ENCODE results near the gene GLMP. TPM values are rescaled to one million over a fixed set of nuclear protein-coding genes. Genes with fewer than 3 reads are reported as not detected.
A peak's percentile ranks its signal among the peaks of the same experiment; 100 is the strongest.
"Not testable (repeated sequence)": the region's sequence is repeated elsewhere in the genome, so short reads cannot be mapped to it uniquely, and the experiment has no call there.

GLMP gene
- polyA plus RNA-seq, 1 donor (not counting 4 experiments of a cell fraction or from before 2014, with no cell fraction given) = 12.5 TPM

- no peak overlapping the region for H3K9ac ChIP-seq (ENCODE audit: control insufficient read depth, extremely low read depth, insufficient read depth, low read length)
- FAIRE-seq = no peak
Observed at GRCh38 chr1:156336242-156336641, 40.8 kb upstream of the GLMP start.

GRCh38 chr1:156323179-156323578 lies 27.7 kb upstream of the GLMP start:
- H3K9me3 ChIP-seq (ENCODE audit: control insufficient read depth, low read depth, low read length); FAIRE-seq; DNase-seq (ENCODE audit: low read depth, low spot score); H3K9ac ChIP-seq (ENCODE audit: control insufficient read depth, extremely low read depth, insufficient read depth, low read length); H3K9me1 ChIP-seq (ENCODE audit: control insufficient read depth, extremely low read depth, insufficient read depth, low read length); H3K4me1 ChIP-seq (ENCODE audit: control insufficient read depth, extremely low read depth, insufficient read depth, low read length); H3K4me2 ChIP-seq (ENCODE audit: control insufficient read depth, extremely low read depth, insufficient read depth, low read depth, low read length); dilution Hi-C loops (cut with MboI; ENCODE audit: extremely low pct_ligation_motif_present, low sequenced_read_pairs); H3K27me3 ChIP-seq (ENCODE audit: control insufficient read depth, extremely low read depth, insufficient read depth, low read length); H4K20me1 ChIP-seq (ENCODE audit: control insufficient read depth, extremely low read depth, insufficient read depth, low read length); H3K27ac ChIP-seq (ENCODE audit: control insufficient read depth, insufficient read depth, low read length); H3K4me3 ChIP-seq (ENCODE audit: control insufficient read depth in 2 of 3, extremely low read depth in 1 of 3, insufficient read depth in 2 of 3, low read depth in 1 of 3, low read length in 3 of 3); H2AFZ ChIP-seq (ENCODE audit: control insufficient read depth, low read length): not testable (repeated sequence)
- H3K36me3 ChIP-seq (ENCODE audit: control insufficient read depth in 2 of 2, extremely low read depth in 1 of 2, insufficient read depth in 2 of 2, low read length in 2 of 2) = peaks cover 28 to 37% of the 10 kb centered on the region in 2 experiments
- H3K79me2 ChIP-seq (ENCODE audit: control insufficient read depth, insufficient read depth, low read length) = peaks cover 15% of the 10 kb centered on the region

More at GRCh38 chr1:156336242-156336641, 40.8 kb upstream of the GLMP start:
- no peak for DNase-seq (ENCODE audit: low read depth, low spot score)
- no peak for TF ChIP-seq EZH2 (IDR thresholded peaks at IDR 0.05; ENCODE audit: low read length)
- TF ChIP-seq CTCF (optimal IDR thresholded peaks at IDR 0.05 in 1 of 3, IDR thresholded peaks at IDR 0.05 in 1 of 3, conservative IDR thresholded peaks at IDR 0.05 in 1 of 3; ENCODE audit: extremely low read depth in 1 of 3, insufficient read depth in 2 of 3, low read length in 3 of 3) = peak; percentile 7 to 21 (median 9)
- no peaks in the 10 kb centered on the region for H3K9me1 ChIP-seq (ENCODE audit: control insufficient read depth, extremely low read depth, insufficient read depth, low read length)
- H4K20me1 ChIP-seq (ENCODE audit: control insufficient read depth, extremely low read depth, insufficient read depth, low read length) = no peaks in the 10 kb centered on the region
- H3K27me3 ChIP-seq (ENCODE audit: control insufficient read depth, extremely low read depth, insufficient read depth, low read length) = no peaks in the 10 kb centered on the region
- no peak overlapping the region for H2AFZ ChIP-seq (ENCODE audit: control insufficient read depth, low read length)
- H3K9me3 ChIP-seq (ENCODE audit: control insufficient read depth, low read depth, low read length) = no peaks in the 10 kb centered on the region
- dilution Hi-C loops (cut with MboI; ENCODE audit: extremely low pct_ligation_motif_present, low sequenced_read_pairs) = no loop called here
- H3K4me1 ChIP-seq (ENCODE audit: control insufficient read depth, extremely low read depth, insufficient read depth, low read length) = peaks cover 14% of the 10 kb centered on the region
- peaks cover 18 to 34% of the 10 kb centered on the region in 2 experiments for H3K36me3 ChIP-seq (ENCODE audit: control insufficient read depth in 2 of 2, extremely low read depth in 1 of 2, insufficient read depth in 2 of 2, low read length in 2 of 2)
- H3K27ac ChIP-seq (ENCODE audit: control insufficient read depth, insufficient read depth, low read length) = no peak overlapping the region
- peaks cover 56% of the 10 kb centered on the region for H3K79me2 ChIP-seq (ENCODE audit: control insufficient read depth, insufficient read depth, low read length)
- H3K4me2 ChIP-seq (ENCODE audit: control insufficient read depth, extremely low read depth, insufficient read depth, low read depth, low read length) = peak overlapping the region; percentile 87
- H3K4me3 ChIP-seq (ENCODE audit: control insufficient read depth in 2 of 3, extremely low read depth in 1 of 3, insufficient read depth in 2 of 3, low read depth in 1 of 3, low read length in 3 of 3) = peak overlapping the region; percentile 72 to 100 (median 99)

DNA sequence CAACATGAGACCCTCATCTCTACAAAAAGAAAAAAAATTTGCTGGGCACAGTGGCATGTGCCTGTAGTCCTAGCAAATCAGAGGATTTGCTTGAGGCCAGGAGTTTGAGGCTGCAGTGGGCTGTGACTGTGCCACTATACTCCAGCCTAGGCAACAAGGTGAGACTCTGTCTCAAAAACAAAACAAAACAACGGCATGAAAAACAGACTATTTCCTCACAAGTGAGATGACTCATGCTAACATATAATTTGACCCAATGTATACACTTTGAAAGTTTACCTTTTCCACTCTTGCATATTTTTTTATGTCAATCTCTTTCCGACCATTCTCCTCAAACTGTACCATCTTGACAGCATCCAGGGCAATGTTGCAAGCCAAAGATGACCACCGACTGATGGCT lies 25.1 kb upstream of the GLMP start:
- H3K36me3 ChIP-seq (ENCODE audit: control insufficient read depth in 2 of 2, extremely low read depth in 1 of 2, insufficient read depth in 2 of 2, low read length in 2 of 2) = peaks cover 36 to 38% of the 10 kb centered on the region in 2 experiments
- H3K4me1 ChIP-seq (ENCODE audit: control insufficient read depth, extremely low read depth, insufficient read depth, low read length) = no peaks in the 10 kb centered on the region
- H3K4me3 ChIP-seq (ENCODE audit: control insufficient read depth in 2 of 3, extremely low read depth in 1 of 3, insufficient read depth in 2 of 3, low read depth in 1 of 3, low read length in 3 of 3) = no peak overlapping the region
- H3K27ac ChIP-seq (ENCODE audit: control insufficient read depth, insufficient read depth, low read length) = no peak overlapping the region
- no peak for DNase-seq (ENCODE audit: low read depth, low spot score)
- H2AFZ ChIP-seq (ENCODE audit: control insufficient read depth, low read length) = no peak overlapping the region
- H3K9me3 ChIP-seq (ENCODE audit: control insufficient read depth, low read depth, low read length) = no peaks in the 10 kb centered on the region
- FAIRE-seq = no peak
- H3K9me1 ChIP-seq (ENCODE audit: control insufficient read depth, extremely low read depth, insufficient read depth, low read length) = no peaks in the 10 kb centered on the region
- no peak overlapping the region for H3K9ac ChIP-seq (ENCODE audit: control insufficient read depth, extremely low read depth, insufficient read depth, low read length)
- dilution Hi-C loops (cut with MboI; ENCODE audit: extremely low pct_ligation_motif_present, low sequenced_read_pairs) = no loop called here
- peaks cover 3% of the 10 kb centered on the region for H4K20me1 ChIP-seq (ENCODE audit: control insufficient read depth, extremely low read depth, insufficient read depth, low read length)
- peaks cover 14% of the 10 kb centered on the region for H3K79me2 ChIP-seq (ENCODE audit: control insufficient read depth, insufficient read depth, low read length)
- TF ChIP-seq CTCF (optimal IDR thresholded peaks at IDR 0.05 in 1 of 3, IDR thresholded peaks at IDR 0.05 in 1 of 3, conservative IDR thresholded peaks at IDR 0.05 in 1 of 3; ENCODE audit: extremely low read depth in 1 of 3, insufficient read depth in 2 of 3, low read length in 3 of 3) (no peak), EZH2 (IDR thresholded peaks at IDR 0.05; ENCODE audit: low read length) (no peak)
- H3K4me2 ChIP-seq (ENCODE audit: control insufficient read depth, extremely low read depth, insufficient read depth, low read depth, low read length) = no peak overlapping the region
- no peaks in the 10 kb centered on the region for H3K27me3 ChIP-seq (ENCODE audit: control insufficient read depth, extremely low read depth, insufficient read depth, low read length)
